Stimulated activated CD4-positive, alpha-beta T cell treated with anti-CD3 and anti-CD28 coated beads, Interleukin-12 subunit alpha, Interleukin-12 subunit beta, amount 100 ng/mL, for 4 hours (primary cell): ENCODE measurements around the gene RRP15.

Experiments
- DNase-seq: peaks from one replicate; pipeline ENCODE4 v3.0.0-alpha.2; 2020

Gene RRP15

DNA sequence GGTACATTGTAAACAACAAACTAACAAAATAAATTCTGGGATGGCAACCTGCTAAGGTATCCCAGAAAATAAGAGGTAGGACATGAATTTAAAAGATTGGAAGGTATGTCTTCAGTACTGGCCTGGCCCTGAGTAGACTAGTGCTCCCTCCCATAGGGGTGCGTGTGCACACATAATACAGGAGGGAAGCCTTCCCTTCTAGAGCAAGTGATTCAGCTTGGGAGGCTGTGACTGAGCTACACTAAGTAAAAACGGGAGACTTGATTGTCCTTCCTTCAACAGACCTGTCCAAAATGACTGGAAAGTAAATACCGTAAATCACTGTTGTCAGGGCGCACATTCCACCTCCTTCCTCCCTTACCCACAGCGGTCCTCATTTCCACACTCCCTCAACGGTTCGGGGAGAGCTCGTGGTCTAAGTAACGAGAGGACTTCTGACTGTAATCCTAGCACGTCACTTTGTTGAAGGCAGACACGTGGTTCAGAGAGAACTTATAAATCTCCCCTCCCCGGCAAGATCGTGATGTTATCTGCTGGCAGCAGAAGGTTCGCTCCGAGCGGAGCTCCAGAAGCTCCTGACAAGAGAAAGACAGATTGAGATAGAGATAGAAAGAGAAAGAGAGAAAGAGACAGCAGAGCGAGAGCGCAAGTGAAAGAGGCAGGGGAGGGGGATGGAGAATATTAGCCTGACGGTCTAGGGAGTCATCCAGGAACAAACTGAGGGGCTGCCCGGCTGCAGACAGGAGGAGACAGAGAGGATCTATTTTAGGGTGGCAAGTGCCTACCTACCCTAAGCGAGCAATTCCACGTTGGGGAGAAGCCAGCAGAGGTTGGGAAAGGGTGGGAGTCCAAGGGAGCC, 60.0 kb downstream of the RRP15 start, which contains the start of gene TGFB2:
TGFB2 (plus strand) TSS at position 523 of the 859 bp plus-strand sequence. CDS start 1,366 bp downstream, outside the sequence.
- no peak for DNase-seq

DNA sequence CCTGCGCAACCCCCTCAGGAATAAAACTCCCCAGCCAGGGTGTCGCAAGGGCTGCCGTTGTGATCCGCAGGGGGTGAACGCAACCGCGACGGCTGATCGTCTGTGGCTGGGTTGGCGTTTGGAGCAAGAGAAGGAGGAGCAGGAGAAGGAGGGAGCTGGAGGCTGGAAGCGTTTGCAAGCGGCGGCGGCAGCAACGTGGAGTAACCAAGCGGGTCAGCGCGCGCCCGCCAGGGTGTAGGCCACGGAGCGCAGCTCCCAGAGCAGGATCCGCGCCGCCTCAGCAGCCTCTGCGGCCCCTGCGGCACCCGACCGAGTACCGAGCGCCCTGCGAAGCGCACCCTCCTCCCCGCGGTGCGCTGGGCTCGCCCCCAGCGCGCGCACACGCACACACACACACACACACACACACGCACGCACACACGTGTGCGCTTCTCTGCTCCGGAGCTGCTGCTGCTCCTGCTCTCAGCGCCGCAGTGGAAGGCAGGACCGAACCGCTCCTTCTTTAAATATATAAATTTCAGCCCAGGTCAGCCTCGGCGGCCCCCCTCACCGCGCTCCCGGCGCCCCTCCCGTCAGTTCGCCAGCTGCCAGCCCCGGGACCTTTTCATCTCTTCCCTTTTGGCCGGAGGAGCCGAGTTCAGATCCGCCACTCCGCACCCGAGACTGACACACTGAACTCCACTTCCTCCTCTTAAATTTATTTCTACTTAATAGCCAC, 60.7 kb downstream of the RRP15 start:
- peak; percentile 14 for DNase-seq

DNA sequence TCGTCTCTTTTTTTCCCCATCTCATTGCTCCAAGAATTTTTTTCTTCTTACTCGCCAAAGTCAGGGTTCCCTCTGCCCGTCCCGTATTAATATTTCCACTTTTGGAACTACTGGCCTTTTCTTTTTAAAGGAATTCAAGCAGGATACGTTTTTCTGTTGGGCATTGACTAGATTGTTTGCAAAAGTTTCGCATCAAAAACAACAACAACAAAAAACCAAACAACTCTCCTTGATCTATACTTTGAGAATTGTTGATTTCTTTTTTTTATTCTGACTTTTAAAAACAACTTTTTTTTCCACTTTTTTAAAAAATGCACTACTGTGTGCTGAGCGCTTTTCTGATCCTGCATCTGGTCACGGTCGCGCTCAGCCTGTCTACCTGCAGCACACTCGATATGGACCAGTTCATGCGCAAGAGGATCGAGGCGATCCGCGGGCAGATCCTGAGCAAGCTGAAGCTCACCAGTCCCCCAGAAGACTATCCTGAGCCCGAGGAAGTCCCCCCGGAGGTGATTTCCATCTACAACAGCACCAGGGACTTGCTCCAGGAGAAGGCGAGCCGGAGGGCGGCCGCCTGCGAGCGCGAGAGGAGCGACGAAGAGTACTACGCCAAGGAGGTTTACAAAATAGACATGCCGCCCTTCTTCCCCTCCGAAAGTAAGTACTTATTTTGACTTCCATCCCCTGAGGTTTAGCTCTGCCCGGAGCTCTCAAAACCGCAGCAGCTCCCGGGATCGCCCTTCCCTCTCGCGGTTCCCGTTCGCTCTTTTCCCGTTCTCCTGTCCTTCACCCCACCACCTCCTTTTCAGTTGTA, 61.5 kb downstream of the RRP15 start:
- no peak for DNase-seq

DNA sequence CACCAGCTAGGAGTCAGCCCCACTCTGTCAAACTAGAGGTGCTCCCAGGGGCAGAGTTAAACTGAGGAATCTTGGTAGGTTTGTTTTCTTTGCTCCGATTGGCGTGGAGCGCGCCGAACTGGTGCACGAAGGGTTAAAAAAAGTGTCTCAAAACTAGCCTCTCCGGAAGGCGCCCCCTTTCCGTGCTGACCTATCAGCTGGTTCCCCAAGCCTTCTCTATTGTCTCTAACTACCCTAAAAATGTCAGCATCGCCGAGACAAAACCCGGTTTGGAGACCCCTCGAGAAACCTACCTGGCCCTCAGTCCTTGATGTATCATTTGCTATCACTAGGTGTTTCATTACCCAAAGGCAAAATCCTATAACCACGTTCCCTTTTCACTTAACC, 62.2 kb downstream of the RRP15 start:
- DNase-seq: no peak

DNA sequence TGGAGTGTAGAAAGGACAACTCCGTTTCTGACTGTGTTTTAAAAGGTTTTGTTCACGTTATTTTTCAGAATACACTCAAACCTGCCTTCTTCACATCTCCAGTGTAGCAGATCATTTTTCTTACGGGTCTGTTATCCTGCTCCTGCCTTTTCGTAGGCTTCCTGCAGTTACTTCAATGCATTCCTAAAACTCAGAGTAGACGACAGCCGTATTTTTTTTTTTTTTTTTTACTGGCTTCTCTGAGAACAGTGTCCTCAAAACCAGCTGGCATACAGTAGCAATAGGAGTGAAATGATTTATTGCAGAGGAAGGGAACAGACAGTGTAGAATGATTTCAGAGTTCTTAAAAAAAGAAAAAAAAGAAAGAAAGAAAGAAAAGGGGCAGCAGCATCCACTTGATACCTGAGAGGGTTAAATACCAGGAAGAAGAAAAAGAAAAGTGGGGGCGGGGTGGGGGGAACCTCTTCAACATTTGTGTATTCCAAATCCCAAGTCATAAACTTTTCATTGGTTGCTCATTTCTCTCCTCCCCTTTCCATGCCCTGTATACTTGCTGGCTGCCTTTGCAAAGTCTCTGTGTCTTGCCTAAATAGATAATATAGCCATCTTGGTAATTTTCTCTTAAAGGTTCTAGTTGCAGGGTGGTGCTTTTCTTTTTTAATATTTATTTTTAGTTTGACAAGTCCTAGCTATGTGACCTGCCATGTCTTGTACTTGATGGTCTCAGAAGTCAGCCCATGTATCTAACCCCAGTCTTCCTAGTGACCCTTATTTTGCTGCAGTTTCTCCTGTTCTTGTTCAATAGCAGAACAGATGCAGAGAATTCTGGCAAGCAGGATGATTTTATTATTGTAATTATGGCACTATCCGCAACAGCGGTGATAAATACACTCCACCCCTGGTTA, 62.9 kb downstream of the RRP15 start:
- DNase-seq: no peak

DNA sequence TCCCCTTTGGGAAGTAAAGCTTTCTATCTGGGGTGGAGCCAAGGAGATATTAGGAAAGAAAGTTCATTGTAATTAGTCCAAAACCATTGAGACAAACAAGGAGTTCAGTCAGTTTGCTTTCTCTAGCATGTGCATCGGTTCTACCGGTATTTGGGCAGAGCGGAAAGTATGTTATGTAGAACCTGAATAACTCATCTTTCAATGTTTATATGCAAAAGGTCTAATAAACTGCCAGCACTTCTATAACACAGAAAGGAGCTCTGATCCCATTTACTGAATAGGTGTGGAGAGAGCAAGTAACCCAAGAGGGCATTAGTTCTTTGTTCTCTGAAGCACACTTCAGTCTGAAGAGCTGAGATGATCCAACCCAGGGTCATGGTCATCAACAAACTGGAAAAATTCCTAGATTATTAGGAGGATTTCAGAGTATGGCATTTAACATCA, 63.6 kb downstream of the RRP15 start:
- DNase-seq: no peak

DNA sequence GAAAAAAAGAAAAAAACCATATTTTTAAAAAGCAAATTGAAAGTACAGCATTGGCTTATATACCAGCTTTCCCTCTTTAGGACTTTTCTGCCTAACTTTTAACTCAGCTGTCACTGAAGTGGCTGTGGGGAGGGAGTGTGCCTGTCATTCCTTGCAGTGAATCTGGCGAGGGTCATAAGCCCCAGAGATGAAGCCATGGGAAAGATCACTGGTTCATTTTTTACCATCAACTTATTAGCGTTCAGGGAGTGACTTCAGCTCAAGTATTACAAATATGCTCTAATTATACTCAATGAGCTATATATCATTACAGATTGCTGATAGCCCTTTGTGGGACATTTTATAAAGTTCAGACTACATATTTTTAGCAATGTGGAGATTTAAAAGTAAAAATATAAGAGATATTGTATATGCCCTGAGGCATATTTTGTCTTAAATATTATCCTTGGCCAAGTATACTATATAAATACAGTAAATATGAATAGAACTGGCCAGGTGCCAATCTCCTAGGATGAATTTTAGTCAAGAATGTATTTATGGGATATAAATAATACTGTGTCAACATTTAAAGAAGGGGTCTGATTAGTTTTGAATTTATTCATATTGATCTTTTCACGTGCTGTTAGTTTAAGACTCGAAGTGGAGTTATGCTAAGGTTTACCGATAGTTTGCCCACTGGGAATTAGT, 64.4 kb downstream of the RRP15 start:
- no peak for DNase-seq

DNA sequence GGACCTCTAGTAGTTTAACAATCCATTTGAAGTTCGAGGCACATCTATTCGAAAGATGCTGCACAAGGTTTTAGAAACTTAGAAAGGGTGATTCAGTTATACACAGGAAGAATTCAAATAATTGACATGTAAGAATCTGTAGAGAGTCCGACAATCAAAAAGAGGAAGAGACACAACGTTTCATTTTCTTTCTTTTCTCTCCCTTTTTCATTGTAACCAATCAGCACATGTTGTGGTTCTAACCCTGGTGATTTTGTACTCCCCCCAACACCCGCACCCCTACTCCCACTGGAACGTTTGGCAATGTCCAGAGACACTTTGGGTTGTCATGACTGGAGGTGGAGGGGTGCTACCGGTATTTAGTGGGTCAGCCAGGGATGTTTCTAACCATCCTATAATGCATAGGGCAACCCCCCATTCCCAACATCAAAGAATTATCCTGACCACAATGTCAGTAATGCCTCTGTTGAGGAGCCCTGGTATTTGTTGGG, 65.0 kb downstream of the RRP15 start:
- no peak for DNase-seq

DNA sequence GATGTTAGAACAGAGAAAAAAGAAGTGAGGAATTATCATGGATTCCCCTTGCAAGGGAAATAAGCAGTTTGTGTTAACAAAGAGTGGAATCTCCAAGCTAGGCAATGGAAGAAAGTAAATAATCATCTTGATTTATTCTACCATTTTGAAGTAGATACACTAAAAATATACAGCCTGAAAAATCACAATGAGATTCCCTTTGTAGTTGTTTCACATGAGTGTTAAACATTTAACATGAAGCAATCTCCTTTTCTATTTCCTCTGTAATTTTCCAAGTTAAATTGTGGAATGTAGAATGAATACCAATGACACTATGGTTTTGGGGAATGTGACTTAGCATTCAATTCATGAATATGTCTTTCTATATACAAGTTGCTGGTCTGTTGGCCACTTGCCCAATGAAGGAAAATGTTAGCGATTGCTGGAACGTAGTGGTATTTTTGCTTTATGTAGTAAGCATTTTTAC, 65.7 kb downstream of the RRP15 start:
- DNase-seq: no peak

DNA sequence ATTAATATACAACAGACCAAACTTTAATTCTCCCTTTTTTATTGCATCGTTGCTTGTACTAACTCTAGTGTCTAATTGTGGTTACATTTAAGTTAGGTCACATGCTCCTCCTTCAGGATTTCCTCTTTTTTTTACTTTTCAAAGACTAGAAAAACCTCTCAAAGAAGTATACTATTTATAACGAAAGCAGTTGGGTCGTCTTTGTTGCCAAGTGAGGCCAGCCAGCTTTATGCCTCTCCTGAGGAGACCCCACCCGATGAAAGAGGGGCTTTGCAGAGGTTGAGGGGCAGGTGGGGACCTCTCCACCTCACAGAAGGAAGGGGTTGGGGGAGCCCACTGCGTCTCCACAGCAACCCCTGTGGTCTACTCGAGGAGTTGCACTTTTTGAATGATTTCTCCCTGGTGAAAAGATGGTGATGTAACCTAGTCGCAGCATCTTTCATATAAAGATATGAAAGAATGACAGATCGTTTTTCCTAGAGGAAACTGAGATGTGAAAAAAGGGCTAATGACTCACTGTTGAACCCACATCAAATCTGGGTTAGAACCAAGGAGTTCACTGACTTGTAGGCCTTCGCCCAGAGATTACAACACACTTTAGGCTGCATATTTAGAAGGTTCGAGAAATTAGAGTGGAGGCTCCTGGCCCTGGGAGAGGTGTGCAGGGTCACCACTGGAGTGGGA, 66.4 kb downstream of the RRP15 start:
- DNase-seq: no peak

DNA sequence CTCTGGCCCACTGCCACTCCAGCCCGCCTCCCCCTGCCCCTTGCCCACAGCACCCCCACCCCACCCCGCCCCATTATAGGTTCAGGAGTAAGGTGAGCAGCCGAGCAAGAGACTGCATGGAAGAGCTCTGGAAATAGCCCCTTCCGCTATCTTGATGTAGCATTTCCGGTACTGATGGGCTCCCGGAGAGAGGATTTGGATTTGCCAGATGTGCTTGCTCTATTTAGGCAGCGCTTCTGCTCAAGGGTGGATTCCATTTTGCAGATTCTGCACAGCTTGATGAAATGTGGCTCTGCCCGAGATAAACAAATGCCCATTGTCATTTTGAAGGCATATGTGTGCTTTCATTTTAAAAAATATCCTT, 67.0 kb downstream of the RRP15 start:
- DNase-seq: no peak

DNA sequence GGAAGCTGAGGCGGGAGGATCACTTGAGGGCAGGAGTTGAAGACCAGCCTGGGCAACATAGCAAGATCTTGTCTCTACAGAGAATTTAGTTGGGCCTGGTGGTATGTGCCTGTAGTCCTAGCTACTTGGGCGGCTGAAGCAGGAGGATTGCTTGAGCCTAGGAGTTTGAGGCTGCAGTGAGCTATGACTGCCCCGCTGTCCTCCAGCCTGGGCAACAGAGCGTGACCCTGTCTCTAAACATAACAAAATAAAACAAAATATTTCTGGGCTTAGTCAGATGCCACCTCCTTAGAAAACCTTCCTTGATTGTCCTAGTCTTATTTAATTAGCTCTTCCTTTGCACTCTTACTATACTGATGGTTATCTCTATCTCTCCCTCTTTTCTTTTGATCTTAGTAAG, 68.6 kb downstream of the RRP15 start:
- DNase-seq: no peak

DNA sequence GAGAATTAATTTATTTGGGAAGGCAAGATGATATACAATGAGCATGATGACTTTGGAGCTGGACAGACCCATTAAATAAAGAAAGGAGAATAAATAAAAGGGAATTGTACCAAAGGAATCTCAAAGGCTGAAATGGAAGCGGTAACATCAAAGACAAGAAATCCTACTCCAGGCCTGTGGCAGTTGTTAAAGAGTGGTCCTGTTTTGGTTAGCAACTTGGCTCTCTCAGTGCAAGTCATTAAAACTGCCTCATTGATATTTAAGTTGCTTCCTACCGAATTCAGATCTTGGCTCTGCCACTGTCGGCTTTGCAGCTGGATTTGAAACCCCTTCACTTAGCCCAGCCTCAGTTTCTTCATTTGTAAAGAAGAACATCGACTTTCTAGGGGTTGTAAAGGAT, 70.2 kb downstream of the RRP15 start:
- no peak for DNase-seq

DNA sequence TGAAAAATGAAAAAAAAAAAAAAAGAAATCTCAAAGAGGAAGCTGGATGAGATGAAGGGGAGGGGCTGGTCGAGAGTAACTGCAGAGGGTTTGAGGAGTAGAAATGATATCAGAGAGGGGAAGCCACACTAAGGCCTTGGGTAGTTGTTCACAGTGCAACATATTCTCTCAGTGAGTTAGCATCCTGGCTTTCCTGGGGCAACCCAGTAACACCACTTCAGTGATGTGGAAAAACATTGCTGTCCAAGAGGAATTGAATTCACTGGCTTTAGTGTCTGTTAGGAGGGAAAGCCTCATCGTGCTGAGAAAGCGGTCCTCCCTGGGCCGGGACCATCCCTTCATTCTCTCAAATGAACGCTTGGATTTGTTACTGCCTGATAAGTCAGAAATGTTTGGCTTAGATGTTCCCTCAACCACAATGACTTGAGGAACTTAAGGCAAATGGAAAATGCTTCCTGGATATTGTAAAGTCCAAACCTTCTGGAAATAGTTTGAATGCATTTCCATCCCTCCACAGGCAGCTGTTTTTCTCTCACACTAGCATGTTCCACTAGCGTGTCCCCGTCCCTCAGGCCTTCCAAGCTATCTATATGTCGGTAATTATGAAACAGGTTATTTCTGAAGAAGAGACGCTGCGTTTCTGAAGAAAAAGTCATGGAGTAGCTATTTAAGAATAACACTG, 72.3 kb downstream of the RRP15 start:
- no peak for DNase-seq

DNA sequence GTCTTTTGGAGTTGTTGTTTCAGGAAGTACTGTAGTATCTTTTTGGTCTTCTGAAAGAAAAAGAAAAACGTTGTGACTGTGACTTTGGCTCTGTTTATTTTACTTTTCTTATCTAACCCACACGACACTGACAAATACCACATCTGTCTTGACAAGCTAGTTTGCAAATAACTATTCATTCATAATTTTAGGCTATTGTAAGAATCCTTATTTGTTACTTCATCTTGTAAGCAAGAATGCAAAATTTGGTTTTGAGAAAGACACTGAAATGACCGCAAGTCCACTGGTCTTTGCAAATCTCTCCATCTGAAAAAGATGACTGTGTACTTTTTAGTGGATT, 72.8 kb downstream of the RRP15 start:
- DNase-seq: no peak

DNA sequence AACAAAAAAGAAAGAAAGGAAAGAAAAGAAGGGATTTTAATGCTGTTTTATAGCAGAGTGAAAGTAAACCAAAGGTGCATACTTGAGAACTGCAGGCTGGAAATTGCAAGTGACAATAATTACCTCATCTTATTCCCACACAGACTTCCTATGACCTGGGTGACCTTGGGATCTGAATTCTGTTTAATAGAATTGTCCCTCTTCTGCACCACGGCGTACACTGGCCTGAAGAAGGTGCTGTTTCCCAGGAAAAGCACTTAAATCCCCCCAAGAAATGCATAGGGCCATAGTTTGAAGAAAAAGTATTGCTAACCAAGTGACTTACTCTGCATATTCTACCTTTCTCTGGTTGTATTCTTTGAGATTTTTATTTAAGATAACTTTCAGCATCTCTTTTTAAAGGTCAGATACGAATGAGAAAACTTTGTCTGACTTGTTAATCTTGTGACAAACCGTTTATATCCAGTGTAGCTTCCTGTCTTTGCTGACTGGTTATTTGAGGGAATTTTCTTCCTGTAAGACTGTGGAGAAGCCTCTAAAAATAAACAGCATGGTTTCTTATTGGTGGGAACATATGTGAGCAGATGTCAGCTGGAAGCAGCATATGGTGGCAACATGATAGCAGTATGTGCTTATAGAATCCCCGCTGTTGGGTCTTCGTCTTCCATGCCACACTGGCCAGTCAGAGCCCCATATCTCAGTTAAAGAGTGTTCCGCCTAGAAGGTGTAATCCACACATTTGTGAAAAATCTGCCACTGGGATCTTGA, 76.4 kb downstream of the RRP15 start:
- no peak for DNase-seq

DNA sequence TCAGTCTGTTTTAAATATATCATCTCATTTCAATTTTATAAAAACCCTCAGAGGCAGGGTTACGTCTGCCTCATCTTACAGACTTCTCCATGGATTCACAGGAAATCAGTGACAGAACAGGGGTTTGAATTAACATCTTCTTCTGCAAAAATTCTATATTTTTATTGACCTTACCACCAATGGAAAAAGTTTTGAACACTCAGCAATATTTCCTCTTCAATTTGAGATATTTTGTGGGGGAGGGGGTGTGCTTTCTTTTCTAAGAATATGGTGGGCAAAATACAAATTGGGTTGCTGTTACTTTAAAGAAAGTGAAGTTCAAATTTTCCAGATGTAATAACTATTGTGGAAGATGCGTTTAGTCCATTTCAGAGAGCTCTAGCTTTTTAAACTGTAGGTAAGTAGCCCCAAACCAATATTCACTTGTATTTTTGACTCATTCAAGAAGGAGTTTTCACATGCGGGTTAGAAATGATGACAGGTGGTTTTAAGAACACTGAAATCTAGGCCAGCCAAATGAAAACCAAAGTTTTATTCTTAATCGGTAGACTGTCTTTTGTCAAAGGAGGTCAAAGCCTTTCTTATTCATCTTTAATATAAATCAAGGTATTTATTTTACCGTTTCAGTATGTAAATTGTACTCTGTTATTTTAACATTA, 77.5 kb downstream of the RRP15 start:
- DNase-seq: no peak

DNA sequence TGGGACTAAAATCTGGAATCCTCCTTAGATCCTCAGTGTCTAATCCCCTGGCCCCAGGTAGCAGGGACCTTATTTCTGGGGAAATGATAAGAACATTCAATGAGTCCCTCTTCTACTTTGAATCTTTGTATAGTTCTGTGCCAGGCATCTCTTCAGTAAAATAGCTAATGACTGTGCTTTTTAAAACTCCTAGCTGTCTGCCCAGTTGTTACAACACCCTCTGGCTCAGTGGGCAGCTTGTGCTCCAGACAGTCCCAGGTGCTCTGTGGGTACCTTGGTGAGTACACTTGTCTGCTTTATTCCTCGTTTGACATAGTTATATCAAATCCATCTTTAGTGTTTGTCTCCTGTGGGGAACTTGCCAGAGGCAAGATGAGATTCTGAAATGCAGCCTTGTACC, 78.0 kb downstream of the RRP15 start:
- DNase-seq: no peak
